ENCODE data around the gene MARCHF9. TPM values are rescaled to one million over a fixed set of nuclear protein-coding genes. Genes with fewer than 3 reads are reported as not detected.
A peak's percentile ranks its signal among the peaks of the same experiment; 100 is the strongest.
"Not testable (repeated sequence)": the region's sequence is repeated elsewhere in the genome, so short reads cannot be mapped to it uniquely, and the experiment has no call there.

The MARCHF9 gene, protein sequence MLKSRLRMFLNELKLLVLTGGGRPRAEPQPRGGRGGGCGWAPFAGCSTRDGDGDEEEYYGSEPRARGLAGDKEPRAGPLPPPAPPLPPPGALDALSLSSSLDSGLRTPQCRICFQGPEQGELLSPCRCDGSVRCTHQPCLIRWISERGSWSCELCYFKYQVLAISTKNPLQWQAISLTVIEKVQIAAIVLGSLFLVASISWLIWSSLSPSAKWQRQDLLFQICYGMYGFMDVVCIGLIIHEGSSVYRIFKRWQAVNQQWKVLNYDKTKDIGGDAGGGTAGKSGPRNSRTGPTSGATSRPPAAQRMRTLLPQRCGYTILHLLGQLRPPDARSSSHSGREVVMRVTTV
- 10 to 100 TPM in 1 of 2 donors, 1 to 10 TPM in 1; 8.0 to 10.9 TPM for polyA plus RNA-seq

DNA sequence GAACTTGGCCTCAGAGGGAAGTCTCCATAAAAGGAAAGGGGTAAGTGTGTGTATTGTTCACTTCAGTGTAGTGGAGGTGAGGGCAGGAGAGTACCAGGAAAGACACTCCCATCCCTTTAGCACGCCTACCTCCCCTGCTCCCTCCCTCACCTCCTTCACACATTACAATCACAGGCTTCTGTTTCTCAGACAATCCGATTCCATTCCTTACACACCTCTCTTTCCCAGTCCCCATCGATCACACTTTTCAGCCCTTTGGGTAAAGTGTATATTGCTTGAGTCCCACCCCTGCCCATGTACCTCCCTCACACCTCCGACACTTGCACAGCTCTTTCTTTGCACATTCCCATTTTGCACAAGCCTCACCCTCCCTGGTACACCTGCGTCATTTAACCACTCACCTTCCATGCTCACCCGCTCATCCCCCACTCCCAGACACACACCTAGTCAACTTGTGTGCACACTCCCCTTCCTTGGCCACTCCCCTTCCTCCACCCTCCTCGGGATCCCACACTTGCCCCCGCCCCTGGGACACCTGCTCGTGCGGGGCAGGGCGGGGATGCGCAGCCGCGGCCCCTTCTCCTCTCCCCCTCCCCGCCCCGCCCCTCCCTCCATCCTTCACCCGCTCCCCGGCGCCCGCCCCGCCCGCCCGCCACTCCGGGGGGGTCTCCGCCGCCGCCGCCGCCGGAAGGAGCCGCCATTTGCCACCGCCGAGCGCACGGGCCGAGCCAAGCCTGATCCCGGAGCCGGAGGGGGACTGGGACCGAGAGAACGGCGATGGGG lies at the start of gene MARCHF9:
MARCHF9 (plus strand) TSS at position 693 of the 783 bp plus-strand sequence. CDS start 426 bp downstream, outside the sequence.
- WGBS, 2 donors, result 1% methylated on average over 29 to 41 of the region's 41 CpGs
- peaks cover 6 to 8% of the 10 kb centered on the region in 2 donors for H3K4me1 ChIP-seq (ENCODE audit: control insufficient read depth in 2 of 2, insufficient read depth in 2 of 2, low read length in 1 of 2)
- H3K27me3 ChIP-seq (ENCODE audit: control insufficient read depth in 1 of 2, insufficient read depth in 2 of 2, low read length in 2 of 2), result no peaks in the 10 kb centered on the region
- peaks cover 0 to 14% of the 10 kb centered on the region in 2 donors for H3K36me3 ChIP-seq (ENCODE audit: control insufficient read depth in 2 of 2, insufficient read depth in 2 of 2, low read length in 1 of 2)
- H3K4me3 ChIP-seq (ENCODE audit: low read depth in 1 of 2, low read length in 2 of 2), result peak within 1 kb of the TSS; percentile 56 to 76
- peak within 1 kb of the TSS; percentile 69 for H3K27ac ChIP-seq (ENCODE audit: low read depth in 2 of 2, low read length in 1 of 2)
- no peaks in the 10 kb centered on the region for H3K9me3 ChIP-seq (ENCODE audit: control insufficient read depth in 2 of 2, insufficient read depth in 1 of 2, low read depth in 1 of 2, low read length in 1 of 2)

DNA sequence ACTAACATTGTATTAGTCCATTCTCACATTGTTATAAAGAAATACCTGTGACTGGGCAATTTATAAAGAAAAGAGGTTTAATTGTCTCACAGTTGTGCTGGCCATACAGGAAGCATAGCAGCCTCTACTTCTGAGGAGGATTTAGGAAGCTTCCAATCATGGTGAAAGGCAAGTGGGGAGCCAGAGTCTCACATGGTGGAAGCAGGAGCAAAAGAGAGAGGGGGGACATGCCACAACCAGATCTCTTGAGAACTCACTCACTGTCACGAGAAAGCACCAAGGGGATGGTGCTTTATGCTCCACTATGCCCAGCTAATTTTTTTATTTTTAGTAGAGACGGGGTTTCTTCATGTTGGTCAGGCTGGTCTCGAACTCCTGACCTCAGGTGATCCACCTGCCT lies 47.7 kb upstream of the MARCHF9 start:
- H3K4me1 ChIP-seq (ENCODE audit: control insufficient read depth in 2 of 2, insufficient read depth in 2 of 2, low read length in 1 of 2), result no peaks in the 10 kb centered on the region
- H3K27ac ChIP-seq (ENCODE audit: low read depth in 2 of 2, low read length in 1 of 2), result no peak overlapping the region
- 89 to 97% methylated on average over 3 of the region's 3 CpGs for WGBS, 2 donors
- H3K9me3 ChIP-seq (ENCODE audit: control insufficient read depth in 2 of 2, insufficient read depth in 1 of 2, low read depth in 1 of 2, low read length in 1 of 2), result no peaks in the 10 kb centered on the region
- H3K36me3 ChIP-seq (ENCODE audit: control insufficient read depth in 2 of 2, insufficient read depth in 2 of 2, low read length in 1 of 2), result no peaks in the 10 kb centered on the region
- H3K27me3 ChIP-seq (ENCODE audit: control insufficient read depth in 1 of 2, insufficient read depth in 2 of 2, low read length in 2 of 2), result no peaks in the 10 kb centered on the region
- no peak overlapping the region for H3K4me3 ChIP-seq (ENCODE audit: low read depth in 1 of 2, low read length in 2 of 2)

DNA sequence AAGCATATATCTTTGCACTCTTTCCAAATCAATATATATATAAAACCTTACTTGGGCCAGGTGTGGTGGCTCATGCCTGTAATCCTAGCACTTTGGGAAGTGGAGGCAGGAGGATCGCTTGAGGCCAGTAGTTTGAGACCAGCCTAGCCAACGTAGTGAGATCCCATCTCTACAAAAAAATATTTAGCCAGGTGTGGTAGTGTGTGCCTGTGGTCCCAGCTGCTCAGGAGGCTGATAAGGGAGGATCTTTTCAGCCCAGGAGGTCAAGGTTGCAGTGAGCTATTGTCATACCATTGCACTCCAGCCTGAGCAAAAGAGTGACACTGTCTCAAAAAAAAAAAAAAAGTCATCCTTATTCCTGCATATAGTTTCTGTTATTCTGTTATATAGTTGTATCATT lies 46.6 kb upstream of the MARCHF9 start:
- Histone ChIP-seq H3K27me3 (ENCODE audit: control insufficient read depth in 1 of 2, insufficient read depth in 2 of 2, low read length in 2 of 2) (no peaks in the 10 kb centered on the region), H3K36me3 (ENCODE audit: control insufficient read depth in 2 of 2, insufficient read depth in 2 of 2, low read length in 1 of 2) (peaks cover 0 to 2% of the 10 kb centered on the region in 2 donors), H3K9me3 (ENCODE audit: control insufficient read depth in 2 of 2, insufficient read depth in 1 of 2, low read depth in 1 of 2, low read length in 1 of 2) (no peaks in the 10 kb centered on the region), H3K27ac (ENCODE audit: low read depth in 2 of 2, low read length in 1 of 2) (no peak overlapping the region), H3K4me3 (ENCODE audit: low read depth in 1 of 2, low read length in 2 of 2) (no peak overlapping the region), H3K4me1 (ENCODE audit: control insufficient read depth in 2 of 2, insufficient read depth in 2 of 2, low read length in 1 of 2) (no peaks in the 10 kb centered on the region)
- WGBS, 2 donors, result 87 to 93% methylated on average over 2 of the region's 2 CpGs

DNA sequence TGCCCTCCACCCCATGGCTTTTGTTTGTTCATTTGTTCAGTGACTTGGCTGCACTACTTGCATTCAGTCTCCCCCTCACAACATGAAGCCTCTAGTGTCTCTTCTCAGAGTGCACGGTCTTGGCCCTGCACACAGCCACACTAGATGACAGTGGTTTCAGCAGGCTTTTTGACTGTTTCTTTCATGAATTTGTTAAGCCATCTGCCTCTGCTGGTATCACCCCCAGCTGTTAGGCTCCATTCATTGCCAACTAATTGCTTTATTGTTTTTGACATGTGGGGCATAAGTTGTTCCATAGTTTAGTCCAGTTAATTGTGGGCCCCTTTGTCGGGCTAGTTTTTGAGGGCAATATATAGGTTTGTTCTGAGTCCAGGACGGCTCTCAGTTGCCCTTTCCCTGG lies 42.2 kb upstream of the MARCHF9 start:
- 93 to 96% methylated on average over 3 of the region's 3 CpGs for WGBS, 2 donors
- Histone ChIP-seq H3K27me3 (ENCODE audit: control insufficient read depth in 1 of 2, insufficient read depth in 2 of 2, low read length in 2 of 2) (no peaks in the 10 kb centered on the region), H3K4me3 (ENCODE audit: low read depth in 1 of 2, low read length in 2 of 2) (no peak overlapping the region), H3K27ac (ENCODE audit: low read depth in 2 of 2, low read length in 1 of 2) (no peak overlapping the region), H3K4me1 (ENCODE audit: control insufficient read depth in 2 of 2, insufficient read depth in 2 of 2, low read length in 1 of 2) (no peaks in the 10 kb centered on the region), H3K9me3 (ENCODE audit: control insufficient read depth in 2 of 2, insufficient read depth in 1 of 2, low read depth in 1 of 2, low read length in 1 of 2) (no peaks in the 10 kb centered on the region), H3K36me3 (ENCODE audit: control insufficient read depth in 2 of 2, insufficient read depth in 2 of 2, low read length in 1 of 2) (peaks cover 0 to 21% of the 10 kb centered on the region in 2 donors)

DNA sequence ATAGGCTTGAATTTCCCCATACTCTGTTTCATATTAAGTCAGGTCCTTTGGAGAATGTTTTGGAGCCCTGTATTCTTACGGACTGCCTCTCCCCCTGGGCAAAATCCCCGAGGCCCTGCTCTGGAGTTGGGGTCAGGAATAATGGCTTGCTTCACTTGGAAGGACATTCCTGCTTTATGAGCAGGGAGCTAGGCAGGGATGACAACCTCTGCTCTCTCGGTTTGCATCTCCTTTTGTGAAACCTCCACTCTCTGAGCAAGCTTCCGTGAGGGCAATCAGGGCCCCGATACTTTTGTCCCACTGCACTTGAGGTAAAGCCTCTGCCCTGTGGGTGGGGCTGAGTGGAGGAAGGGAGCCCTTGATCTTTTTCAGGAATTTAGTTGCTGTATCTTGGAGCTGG lies 41.7 kb upstream of the MARCHF9 start:
- Histone ChIP-seq H3K4me3 (ENCODE audit: low read depth in 1 of 2, low read length in 2 of 2) (no peak overlapping the region), H3K27ac (ENCODE audit: low read depth in 2 of 2, low read length in 1 of 2) (no peak overlapping the region), H3K27me3 (ENCODE audit: control insufficient read depth in 1 of 2, insufficient read depth in 2 of 2, low read length in 2 of 2) (no peaks in the 10 kb centered on the region), H3K36me3 (ENCODE audit: control insufficient read depth in 2 of 2, insufficient read depth in 2 of 2, low read length in 1 of 2) (peaks cover under 1 to 22% of the 10 kb centered on the region in 2 donors), H3K4me1 (ENCODE audit: control insufficient read depth in 2 of 2, insufficient read depth in 2 of 2, low read length in 1 of 2) (no peaks in the 10 kb centered on the region), H3K9me3 (ENCODE audit: control insufficient read depth in 2 of 2, insufficient read depth in 1 of 2, low read depth in 1 of 2, low read length in 1 of 2) (no peaks in the 10 kb centered on the region)
- 91 to 94% methylated on average over 5 of the region's 5 CpGs for WGBS, 2 donors

DNA sequence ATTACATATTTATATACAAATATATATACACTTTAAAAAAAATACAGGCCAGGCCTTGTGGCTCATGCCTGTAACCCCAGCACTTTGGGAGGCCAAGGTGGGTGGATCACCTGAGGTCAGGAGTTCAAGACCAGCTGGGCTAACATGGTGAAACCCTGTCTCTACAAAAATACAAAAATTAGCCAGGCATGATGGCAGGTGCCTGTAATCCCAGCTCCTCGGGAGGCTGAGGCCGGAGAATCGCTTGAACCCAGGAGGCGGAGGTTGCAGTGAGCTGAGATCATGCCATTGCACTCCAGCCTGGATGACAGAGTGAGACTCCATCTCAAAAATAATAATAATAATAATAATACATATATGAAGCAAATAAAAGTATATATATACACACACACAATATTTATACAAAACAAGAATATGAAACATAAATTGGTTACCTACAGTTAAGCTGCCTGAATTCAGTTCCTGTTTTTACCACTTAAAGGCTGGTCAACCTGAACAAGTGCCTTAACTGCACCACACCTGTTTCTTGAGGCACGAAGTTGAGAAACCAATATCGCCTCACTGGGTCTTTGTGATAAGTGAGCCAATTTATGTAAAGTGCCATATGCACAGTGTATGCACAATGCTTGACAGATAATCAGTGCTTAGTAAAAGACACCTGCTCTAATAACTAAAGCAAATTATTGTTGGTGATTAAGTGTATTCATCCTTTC lies 39.7 kb upstream of the MARCHF9 start:
- not testable (repeated sequence) for H3K27ac ChIP-seq (ENCODE audit: low read depth in 2 of 2, low read length in 1 of 2); H3K4me1 ChIP-seq (ENCODE audit: control insufficient read depth in 2 of 2, insufficient read depth in 2 of 2, low read length in 1 of 2); H3K4me3 ChIP-seq (ENCODE audit: low read depth in 1 of 2, low read length in 2 of 2); H3K27me3 ChIP-seq (ENCODE audit: control insufficient read depth in 1 of 2, insufficient read depth in 2 of 2, low read length in 2 of 2); H3K9me3 ChIP-seq (ENCODE audit: control insufficient read depth in 2 of 2, insufficient read depth in 1 of 2, low read depth in 1 of 2, low read length in 1 of 2)
- peaks cover 7 to 36% of the 10 kb centered on the region in 2 donors for H3K36me3 ChIP-seq (ENCODE audit: control insufficient read depth in 2 of 2, insufficient read depth in 2 of 2, low read length in 1 of 2)
- WGBS, 2 donors, result 94 to 98% methylated on average over 6 of the region's 6 CpGs

DNA sequence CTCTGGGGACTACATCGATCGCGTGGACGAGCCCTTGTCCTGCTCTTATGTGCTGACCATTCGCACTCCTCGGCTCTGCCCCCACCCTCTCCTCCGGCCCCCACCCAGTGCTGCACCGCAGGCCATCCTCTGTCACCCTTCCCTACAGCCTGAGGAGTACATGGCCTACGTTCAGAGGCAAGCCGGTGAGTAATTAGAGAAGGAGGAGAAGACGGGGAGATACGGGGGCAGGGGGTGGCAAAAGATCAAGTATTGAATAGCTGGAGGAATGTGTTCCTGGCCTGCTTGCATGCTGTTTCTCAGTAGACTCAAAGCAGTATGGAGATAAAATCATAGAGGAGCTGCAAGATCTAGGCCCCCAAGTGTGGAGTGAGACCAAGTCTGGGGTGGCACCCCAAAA lies 39.1 kb upstream of the MARCHF9 start:
- no peak overlapping the region for H3K4me3 ChIP-seq (ENCODE audit: low read depth in 1 of 2, low read length in 2 of 2)
- H3K27ac ChIP-seq (ENCODE audit: low read depth in 2 of 2, low read length in 1 of 2), result no peak overlapping the region
- peaks cover 12 to 41% of the 10 kb centered on the region in 2 donors for H3K36me3 ChIP-seq (ENCODE audit: control insufficient read depth in 2 of 2, insufficient read depth in 2 of 2, low read length in 1 of 2)
- H3K9me3 ChIP-seq (ENCODE audit: control insufficient read depth in 2 of 2, insufficient read depth in 1 of 2, low read depth in 1 of 2, low read length in 1 of 2), result no peaks in the 10 kb centered on the region
- WGBS, 2 donors, result 94% methylated on average over 12 of the region's 12 CpGs
- H3K27me3 ChIP-seq (ENCODE audit: control insufficient read depth in 1 of 2, insufficient read depth in 2 of 2, low read length in 2 of 2), result no peaks in the 10 kb centered on the region
- H3K4me1 ChIP-seq (ENCODE audit: control insufficient read depth in 2 of 2, insufficient read depth in 2 of 2, low read length in 1 of 2), result no peaks in the 10 kb centered on the region

DNA sequence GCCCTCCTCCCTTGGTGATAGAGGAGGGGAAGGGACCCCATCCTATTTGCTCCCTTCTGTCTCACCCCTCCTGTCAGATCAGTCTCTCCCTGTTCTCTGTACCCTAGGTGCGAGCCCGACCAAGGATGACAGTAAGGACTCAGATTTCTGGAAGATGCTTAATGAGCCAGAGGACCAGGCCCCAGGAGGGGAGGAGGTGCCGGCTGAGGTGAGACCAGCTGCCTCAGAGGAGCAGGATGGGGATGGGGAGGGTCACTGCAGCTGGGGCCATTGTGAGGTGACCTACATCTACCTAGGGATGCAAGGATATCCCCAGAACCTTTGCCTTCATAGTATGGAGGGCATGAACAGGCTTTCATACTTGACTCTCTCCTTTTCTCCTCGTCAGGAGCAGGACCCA lies 38.6 kb upstream of the MARCHF9 start:
- H3K36me3 ChIP-seq (ENCODE audit: control insufficient read depth in 2 of 2, insufficient read depth in 2 of 2, low read length in 1 of 2), result peaks cover 12 to 46% of the 10 kb centered on the region in 2 donors
- 95 to 96% methylated on average over 4 of the region's 4 CpGs for WGBS, 2 donors
- H3K4me3 ChIP-seq (ENCODE audit: low read depth in 1 of 2, low read length in 2 of 2), result no peak overlapping the region
- no peaks in the 10 kb centered on the region for H3K9me3 ChIP-seq (ENCODE audit: control insufficient read depth in 2 of 2, insufficient read depth in 1 of 2, low read depth in 1 of 2, low read length in 1 of 2)
- no peaks in the 10 kb centered on the region for H3K27me3 ChIP-seq (ENCODE audit: control insufficient read depth in 1 of 2, insufficient read depth in 2 of 2, low read length in 2 of 2)
- no peaks in the 10 kb centered on the region for H3K4me1 ChIP-seq (ENCODE audit: control insufficient read depth in 2 of 2, insufficient read depth in 2 of 2, low read length in 1 of 2)
- no peak overlapping the region for H3K27ac ChIP-seq (ENCODE audit: low read depth in 2 of 2, low read length in 1 of 2)

DNA sequence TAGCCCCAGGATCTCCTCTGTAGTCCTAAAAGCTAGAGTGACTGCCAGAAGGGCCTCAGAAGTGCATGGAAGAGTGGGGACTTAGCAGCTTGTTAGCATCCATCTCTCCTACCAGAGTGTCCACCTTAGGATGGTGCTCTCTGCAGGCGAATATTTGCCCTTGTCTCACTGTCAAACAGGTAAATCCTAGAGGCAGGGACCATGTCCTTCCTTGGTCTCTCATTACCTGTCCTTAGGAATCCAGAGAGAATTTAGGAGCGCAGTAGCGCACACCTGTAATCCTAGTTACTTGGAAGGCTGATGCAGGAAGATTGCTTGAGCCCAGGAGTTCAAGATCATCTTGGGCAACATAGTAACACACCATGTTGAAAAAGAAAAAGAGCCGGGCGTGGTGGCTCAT lies 37.8 kb upstream of the MARCHF9 start:
- H3K36me3 ChIP-seq (ENCODE audit: control insufficient read depth in 2 of 2, insufficient read depth in 2 of 2, low read length in 1 of 2), result peaks cover 12 to 50% of the 10 kb centered on the region in 2 donors
- H3K27me3 ChIP-seq (ENCODE audit: control insufficient read depth in 1 of 2, insufficient read depth in 2 of 2, low read length in 2 of 2), result no peaks in the 10 kb centered on the region
- no peak overlapping the region for H3K4me3 ChIP-seq (ENCODE audit: low read depth in 1 of 2, low read length in 2 of 2)
- H3K9me3 ChIP-seq (ENCODE audit: control insufficient read depth in 2 of 2, insufficient read depth in 1 of 2, low read depth in 1 of 2, low read length in 1 of 2), result no peaks in the 10 kb centered on the region
- WGBS, 2 donors, result 96 to 97% methylated on average over 5 of the region's 5 CpGs
- H3K27ac ChIP-seq (ENCODE audit: low read depth in 2 of 2, low read length in 1 of 2), result no peak overlapping the region
- H3K4me1 ChIP-seq (ENCODE audit: control insufficient read depth in 2 of 2, insufficient read depth in 2 of 2, low read length in 1 of 2), result no peaks in the 10 kb centered on the region

Measured in esophagus (tissue), 2 donors.